ENCODE results near the gene SMYD3. TPM values are rescaled to one million over a fixed set of nuclear protein-coding genes. Genes with fewer than 3 reads are reported as not detected.

The SMYD3 gene
- total RNA-seq, result 22.9 and 27.8 TPM in 2 replicates

- intact Hi-C loops (cut with micrococcal nuclease), result loop anchor here (1.0 to 10.0 kb wide), 5 partner anchors 10 to 1536 kb away; partner anchors contain the start of genes AHCTF1, CNST and TFB2M
Observed at GRCh38 chr1:246506674-246507481, at the start of gene SMYD3. Gene SMYD3, minus strand, starts transcription at chr1:246507279.

- intact Hi-C loops (cut with micrococcal nuclease), result no loop called here
Observed at GRCh38 chr1:246554201-246554600, 47.1 kb upstream of the SMYD3 start.

- intact Hi-C loops (cut with micrococcal nuclease), result no loop called here
Observed at GRCh38 chr1:246552110-246552509, 45.0 kb upstream of the SMYD3 start.

GRCh38 chr1:246550402-246550801 lies 43.3 kb upstream of the SMYD3 start:
- intact Hi-C loops (cut with micrococcal nuclease), result no loop called here

- intact Hi-C loops (cut with micrococcal nuclease), result no loop called here
Observed at GRCh38 chr1:246549665-246550064, 42.6 kb upstream of the SMYD3 start.

GRCh38 chr1:246544001-246544400 lies 36.9 kb upstream of the SMYD3 start:
- intact Hi-C loops (cut with micrococcal nuclease), result no loop called here

- intact Hi-C loops (cut with micrococcal nuclease), result no loop called here
Observed at GRCh38 chr1:246540738-246541491, 33.8 kb upstream of the SMYD3 start.

- intact Hi-C loops (cut with micrococcal nuclease), result no loop called here
Observed at GRCh38 chr1:246537887-246538286, 30.8 kb upstream of the SMYD3 start.

- intact Hi-C loops (cut with micrococcal nuclease), result no loop called here
Observed at GRCh38 chr1:246537441-246537840, 30.4 kb upstream of the SMYD3 start.

- intact Hi-C loops (cut with micrococcal nuclease), result no loop called here
Observed at GRCh38 chr1:246534114-246534513, 27.0 kb upstream of the SMYD3 start.

- intact Hi-C loops (cut with micrococcal nuclease), result no loop called here
Observed at GRCh38 chr1:246533371-246533905, 26.4 kb upstream of the SMYD3 start.

- intact Hi-C loops (cut with micrococcal nuclease), result no loop called here
Observed at GRCh38 chr1:246532519-246532918, 25.4 kb upstream of the SMYD3 start.

- intact Hi-C loops (cut with micrococcal nuclease), result no loop called here
Observed at GRCh38 chr1:246530482-246530881, 23.4 kb upstream of the SMYD3 start.

GRCh38 chr1:246528933-246529731 lies 22.1 kb upstream of the SMYD3 start:
- intact Hi-C loops (cut with micrococcal nuclease), result no loop called here

- intact Hi-C loops (cut with micrococcal nuclease), result no loop called here
Observed at GRCh38 chr1:246527402-246528088, 20.5 kb upstream of the SMYD3 start.

- intact Hi-C loops (cut with micrococcal nuclease), result no loop called here
Observed at GRCh38 chr1:246526915-246527314, 19.8 kb upstream of the SMYD3 start.

- intact Hi-C loops (cut with micrococcal nuclease), result no loop called here
Observed at GRCh38 chr1:246526380-246526779, 19.3 kb upstream of the SMYD3 start.

GRCh38 chr1:246519514-246519913 lies 12.4 kb upstream of the SMYD3 start:
- intact Hi-C loops (cut with micrococcal nuclease), result no loop called here

- intact Hi-C loops (cut with micrococcal nuclease), result no loop called here
Observed at GRCh38 chr1:246518456-246519205, 11.6 kb upstream of the SMYD3 start.

GRCh38 chr1:246517391-246517790 lies 10.3 kb upstream of the SMYD3 start:
- intact Hi-C loops (cut with micrococcal nuclease), result no loop called here
